Neural progenitor cell (in vitro differentiated cells): ENCODE data around the gene PIK3R2. TPM values are rescaled to one million over a fixed set of nuclear protein-coding genes. Genes with fewer than 3 reads are reported as not detected.

Experiments used
- DNase-seq: peaks from one replicate; pipeline ENCODE4 v3.0.0-alpha.2; 2016; ENCODE audit warnings: low spot score
- H2AFZ ChIP-seq: fragments of 200-600 bp; sonication (generic); replicated peaks from 2 replicates; pipeline ENCODE4 v1.6.1; 2016; ENCODE audit warnings: antibody characterized with exemption
- H3F3A ChIP-seq: fragments of 200-600 bp; sonication (generic); 2 replicates; pipeline ENCODE4 v1.6.1; 2016; ENCODE audit warnings: antibody characterized with exemption, low read depth
- H3K27ac ChIP-seq: fragments of 200-600 bp; sonication (generic); 2 replicates; pipeline ENCODE4 v1.5.1; 2016; ENCODE audit warnings: mild to moderate bottlenecking
- H3K27me3 ChIP-seq: fragments of 200-600 bp; sonication (generic); 2 replicates; pipeline ENCODE4 v1.6.1; 2016; ENCODE audit warnings: mild to moderate bottlenecking, moderate library complexity
- H3K36me3 ChIP-seq: fragments of 200-600 bp; sonication (generic); 2 replicates; pipeline ENCODE4 v1.5.1; 2016
- H3K4me1 ChIP-seq: fragments of 200-600 bp; sonication (generic); 2 replicates; pipeline ENCODE4 v1.6.1; 2016; ENCODE audit warnings: mixed run types
- H3K4me2 ChIP-seq: fragments of 200-600 bp; sonication (generic); 2 replicates; pipeline ENCODE4 v1.6.1; 2016
- H3K4me3 ChIP-seq: fragments of 200-600 bp; sonication (generic); 2 replicates; pipeline ENCODE4 v1.5.1; 2016
- H3K79me2 ChIP-seq: fragments of 200-600 bp; sonication (generic); 2 replicates; pipeline ENCODE4 v1.6.1; 2016; ENCODE audit warnings: low read depth
- H3K9ac ChIP-seq: fragments of 200-600 bp; sonication (generic); 2 replicates; pipeline ENCODE4 v1.6.1; 2016
- H3K9me3 ChIP-seq: fragments of 200-600 bp; sonication (generic); 2 replicates; pipeline ENCODE4 v1.5.1; 2016; ENCODE audit warnings: low read depth
- H4K20me1 ChIP-seq: fragments of 200-600 bp; sonication (generic); 2 replicates; pipeline ENCODE4 v1.6.1; 2016; ENCODE audit warnings: low read depth
- H3K27ac Mint-ChIP-seq: 3 replicates; pipeline ENCODE4 v1.8.0; 2021; ENCODE audit warnings: mixed read lengths
- H3K27me3 Mint-ChIP-seq: 2 replicates; pipeline ENCODE4 v1.8.0; 2022; ENCODE audit warnings: low read depth, mild to moderate bottlenecking, inconsistent platforms, moderate library complexity, mixed read lengths; ENCODE audit not compliant: insufficient read depth
- H3K36me3 Mint-ChIP-seq: 3 replicates; pipeline ENCODE4 v1.8.0; 2021; ENCODE audit warnings: mixed read lengths
- H3K4me1 Mint-ChIP-seq: 3 replicates; pipeline ENCODE4 v1.8.0; 2021; ENCODE audit warnings: mixed read lengths
- H3K4me3 Mint-ChIP-seq: 3 replicates; pipeline ENCODE4 v1.8.0; 2021; ENCODE audit warnings: mild to moderate bottlenecking, moderate library complexity, mixed read lengths
- H3K9me3 Mint-ChIP-seq: 3 replicates; pipeline ENCODE4 v1.8.0; 2020; ENCODE audit warnings: mixed read lengths
- EZH2 ChIP-seq: fragments of 200-600 bp; sonication (generic); IDR thresholded peaks from 2 replicates; pipeline ENCODE4 v1.6.1; 2017; ENCODE audit warnings: antibody characterized with exemption, mild to moderate bottlenecking, moderate library complexity
- EZH2phosphoT487 ChIP-seq: fragments of 200-600 bp; sonication (generic); IDR thresholded peaks from 2 replicates; pipeline ENCODE4 v1.6.1; 2017; ENCODE audit warnings: antibody characterized with exemption
- total RNA-seq: library from RNA; depleted of rRNA; stranded (reverse); fragments of >200 nt; gene quantifications from 2 replicates; pipeline ENCODE4 v1.2.3, GENCODE V29; 2015; ENCODE audit warnings: low replicate concordance
- TF ChIP-seq, protein P1 (sequence below): fragments of 200-600 bp; sonication (generic); IDR thresholded peaks from 2 replicates; pipeline ENCODE4 v1.5.1; 2017; ENCODE audit warnings: antibody characterized with exemption, mild to moderate bottlenecking

Gene PIK3R2
- total RNA-seq, 1 donor from 2014 or later = 21.4 TPM

- TF ChIP-seq, protein P1, sequence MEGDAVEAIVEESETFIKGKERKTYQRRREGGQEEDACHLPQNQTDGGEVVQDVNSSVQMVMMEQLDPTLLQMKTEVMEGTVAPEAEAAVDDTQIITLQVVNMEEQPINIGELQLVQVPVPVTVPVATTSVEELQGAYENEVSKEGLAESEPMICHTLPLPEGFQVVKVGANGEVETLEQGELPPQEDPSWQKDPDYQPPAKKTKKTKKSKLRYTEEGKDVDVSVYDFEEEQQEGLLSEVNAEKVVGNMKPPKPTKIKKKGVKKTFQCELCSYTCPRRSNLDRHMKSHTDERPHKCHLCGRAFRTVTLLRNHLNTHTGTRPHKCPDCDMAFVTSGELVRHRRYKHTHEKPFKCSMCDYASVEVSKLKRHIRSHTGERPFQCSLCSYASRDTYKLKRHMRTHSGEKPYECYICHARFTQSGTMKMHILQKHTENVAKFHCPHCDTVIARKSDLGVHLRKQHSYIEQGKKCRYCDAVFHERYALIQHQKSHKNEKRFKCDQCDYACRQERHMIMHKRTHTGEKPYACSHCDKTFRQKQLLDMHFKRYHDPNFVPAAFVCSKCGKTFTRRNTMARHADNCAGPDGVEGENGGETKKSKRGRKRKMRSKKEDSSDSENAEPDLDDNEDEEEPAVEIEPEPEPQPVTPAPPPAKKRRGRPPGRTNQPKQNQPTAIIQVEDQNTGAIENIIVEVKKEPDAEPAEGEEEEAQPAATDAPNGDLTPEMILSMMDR = no peak
- TF ChIP-seq EZH2 (no peak), EZH2phosphoT487 (no peak)
- no peak overlapping the region for H3K4me2 ChIP-seq
- no peaks in the 10 kb centered on the region for H3K9me3 ChIP-seq
- no peaks in the 10 kb centered on the region for H3F3A ChIP-seq
- peaks cover 3% of the 10 kb centered on the region for H3K36me3 ChIP-seq
- no peaks in the 10 kb centered on the region for H3K4me1 ChIP-seq
- Mint-ChIP-seq H3K9me3 (no peaks in the 10 kb centered on the region), H3K4me1 (no peaks in the 10 kb centered on the region), H3K36me3 (peaks cover 13% of the 10 kb centered on the region), H3K27me3 (peaks cover 3% of the 10 kb centered on the region), H3K4me3 (no peak overlapping the region), H3K27ac (no peak overlapping the region)
- H4K20me1 ChIP-seq = no peaks in the 10 kb centered on the region
- H3K27ac ChIP-seq = no peak overlapping the region
- no peaks in the 10 kb centered on the region for H3K27me3 ChIP-seq
- no peak overlapping the region for H2AFZ ChIP-seq
- no peaks in the 10 kb centered on the region for H3K79me2 ChIP-seq
- H3K9ac ChIP-seq = no peak overlapping the region
- H3K4me3 ChIP-seq = no peak overlapping the region
- no peak for DNase-seq
Measured at GRCh38 chr19:18141031-18141430, 11.9 kb upstream of the PIK3R2 start.

- DNase-seq = no peak
- no peak overlapping the region for H2AFZ ChIP-seq
- H3K9me3 ChIP-seq = no peaks in the 10 kb centered on the region
- no peaks in the 10 kb centered on the region for H3F3A ChIP-seq
- no peaks in the 10 kb centered on the region for H3K27me3 ChIP-seq
- Mint-ChIP-seq H3K4me3 (no peak overlapping the region), H3K27ac (no peak overlapping the region), H3K27me3 (no peaks in the 10 kb centered on the region), H3K4me1 (no peaks in the 10 kb centered on the region), H3K9me3 (no peaks in the 10 kb centered on the region), H3K36me3 (peaks cover 17% of the 10 kb centered on the region)
- H3K27ac ChIP-seq = no peak overlapping the region
- no peaks in the 10 kb centered on the region for H4K20me1 ChIP-seq
- H3K36me3 ChIP-seq = peaks cover 3% of the 10 kb centered on the region
- no peak overlapping the region for H3K4me3 ChIP-seq
- TF ChIP-seq, protein P1 = no peak
- TF ChIP-seq EZH2phosphoT487 (no peak), EZH2 (no peak)
- H3K4me2 ChIP-seq = no peak overlapping the region
- no peaks in the 10 kb centered on the region for H3K79me2 ChIP-seq
- no peaks in the 10 kb centered on the region for H3K4me1 ChIP-seq
- no peak overlapping the region for H3K9ac ChIP-seq
Measured at GRCh38 chr19:18143902-18144301, 9.1 kb upstream of the PIK3R2 start.

- Histone ChIP-seq H3K9ac (no peak overlapping the region), H4K20me1 (no peaks in the 10 kb centered on the region), H3K27me3 (no peaks in the 10 kb centered on the region), H3K27ac (no peak overlapping the region), H3K79me2 (no peaks in the 10 kb centered on the region), H3F3A (no peaks in the 10 kb centered on the region), H3K36me3 (peaks cover 3% of the 10 kb centered on the region), H3K4me3 (no peak overlapping the region), H3K9me3 (no peaks in the 10 kb centered on the region), H3K4me2 (no peak overlapping the region), H2AFZ (no peak overlapping the region), H3K4me1 (no peaks in the 10 kb centered on the region)
- Mint-ChIP-seq H3K4me3 (no peak overlapping the region), H3K36me3 (peaks cover 15% of the 10 kb centered on the region), H3K27me3 (no peaks in the 10 kb centered on the region), H3K27ac (no peak overlapping the region), H3K4me1 (no peaks in the 10 kb centered on the region), H3K9me3 (no peaks in the 10 kb centered on the region)
- no peak for DNase-seq
- TF ChIP-seq, protein P1 = no peak
Measured at GRCh38 chr19:18144361-18144760, 8.6 kb upstream of the PIK3R2 start.

- H3K9ac ChIP-seq = no peak overlapping the region
- no peak overlapping the region for H2AFZ ChIP-seq
- no peak for DNase-seq
- H3K4me2 ChIP-seq = no peak overlapping the region
- H3F3A ChIP-seq = no peaks in the 10 kb centered on the region
- no peaks in the 10 kb centered on the region for H3K79me2 ChIP-seq
- Mint-ChIP-seq H3K27ac (no peak overlapping the region), H3K4me3 (no peak overlapping the region), H3K4me1 (no peaks in the 10 kb centered on the region), H3K27me3 (no peaks in the 10 kb centered on the region), H3K9me3 (no peaks in the 10 kb centered on the region), H3K36me3 (peaks cover 15% of the 10 kb centered on the region)
- no peak overlapping the region for H3K4me3 ChIP-seq
- no peak overlapping the region for H3K27ac ChIP-seq
- H3K9me3 ChIP-seq = no peaks in the 10 kb centered on the region
- no peaks in the 10 kb centered on the region for H3K4me1 ChIP-seq
- no peaks in the 10 kb centered on the region for H3K27me3 ChIP-seq
- peaks cover 3% of the 10 kb centered on the region for H3K36me3 ChIP-seq
- TF ChIP-seq, protein P1 = no peak
- TF ChIP-seq EZH2 = no peak
- no peak for TF ChIP-seq EZH2phosphoT487
- no peaks in the 10 kb centered on the region for H4K20me1 ChIP-seq
Measured at GRCh38 chr19:18144906-18145305, 8.1 kb upstream of the PIK3R2 start.
